Raji (cell line): ENCODE data around the gene GPR162.

Experiments
- POLR2A ChIP-seq: IDR thresholded peaks from 2 replicates; pipeline ENCODE4 v1.6.1; 2011; ENCODE audit warnings: low read depth, low read length, control low read depth; ENCODE audit not compliant: insufficient read depth

The GPR162 gene, protein sequence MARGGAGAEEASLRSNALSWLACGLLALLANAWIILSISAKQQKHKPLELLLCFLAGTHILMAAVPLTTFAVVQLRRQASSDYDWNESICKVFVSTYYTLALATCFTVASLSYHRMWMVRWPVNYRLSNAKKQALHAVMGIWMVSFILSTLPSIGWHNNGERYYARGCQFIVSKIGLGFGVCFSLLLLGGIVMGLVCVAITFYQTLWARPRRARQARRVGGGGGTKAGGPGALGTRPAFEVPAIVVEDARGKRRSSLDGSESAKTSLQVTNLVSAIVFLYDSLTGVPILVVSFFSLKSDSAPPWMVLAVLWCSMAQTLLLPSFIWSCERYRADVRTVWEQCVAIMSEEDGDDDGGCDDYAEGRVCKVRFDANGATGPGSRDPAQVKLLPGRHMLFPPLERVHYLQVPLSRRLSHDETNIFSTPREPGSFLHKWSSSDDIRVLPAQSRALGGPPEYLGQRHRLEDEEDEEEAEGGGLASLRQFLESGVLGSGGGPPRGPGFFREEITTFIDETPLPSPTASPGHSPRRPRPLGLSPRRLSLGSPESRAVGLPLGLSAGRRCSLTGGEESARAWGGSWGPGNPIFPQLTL

DNA sequence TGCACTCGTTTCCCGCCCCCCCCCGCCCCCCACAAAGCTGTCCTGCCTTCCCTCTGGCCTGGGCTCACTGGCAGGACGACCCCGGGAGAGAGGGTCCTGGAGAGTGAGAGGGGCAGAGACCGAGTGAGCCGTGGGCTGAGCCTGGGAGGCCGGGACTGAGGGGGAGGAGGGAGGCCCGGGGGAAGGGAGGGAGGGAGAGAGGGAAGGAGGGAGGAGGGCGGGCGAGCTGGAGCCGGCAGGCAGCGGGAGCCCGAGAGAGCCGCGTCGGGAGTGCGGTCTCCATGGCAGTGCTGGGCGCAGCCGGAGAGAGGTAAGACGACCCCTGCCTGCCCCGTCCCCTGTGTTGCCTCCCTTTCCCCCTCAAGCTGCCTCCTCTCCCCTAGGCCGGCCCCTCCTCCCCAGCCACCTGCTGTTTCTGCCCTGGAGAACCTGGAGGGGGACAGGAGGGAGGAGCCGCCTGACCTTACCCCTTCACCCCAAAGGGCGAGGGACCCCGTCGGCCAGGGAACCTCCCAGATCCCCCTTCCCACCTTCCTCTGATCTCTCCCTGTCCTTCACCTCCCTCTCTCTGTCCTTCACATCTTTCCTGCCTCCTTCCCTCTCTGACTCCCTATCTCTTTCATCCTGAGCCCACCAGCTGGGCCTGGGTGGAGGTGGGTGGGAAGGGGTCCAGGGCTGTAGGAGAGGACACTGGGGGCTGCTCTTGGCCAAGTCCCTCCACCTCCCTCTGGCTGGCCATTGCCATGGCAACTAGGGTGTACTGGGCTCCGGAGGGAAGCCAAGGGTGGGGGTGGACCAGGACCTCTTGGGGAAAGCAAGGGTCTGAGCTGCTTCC lies at the start of gene GPR162:
GPR162 (plus strand) TSS at position 231 of the 835 bp plus-strand sequence. CDS start 2,078 bp downstream, outside the sequence.
- no peak for TF ChIP-seq POLR2A

DNA sequence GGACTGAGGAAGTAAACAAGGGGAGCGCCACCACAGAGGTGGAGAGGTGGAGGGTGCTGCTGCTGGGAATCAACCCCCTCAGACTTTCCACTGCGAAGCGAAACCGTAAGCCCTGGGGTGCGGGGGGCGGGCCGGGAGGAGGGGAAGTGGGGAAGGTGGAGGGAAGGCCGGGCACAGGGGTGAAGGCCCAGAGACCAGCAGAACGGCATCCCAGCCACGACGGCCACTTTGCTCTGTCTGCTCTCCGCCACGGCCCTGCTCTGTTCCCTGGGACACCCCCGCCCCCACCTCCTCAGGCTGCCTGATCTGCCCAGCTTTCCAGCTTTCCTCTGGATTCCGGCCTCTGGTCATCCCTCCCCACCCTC lies 49.3 kb upstream of the GPR162 start, which contains the start of gene LAG3:
LAG3 (plus strand) TSS at position 190 of the 365 bp plus-strand sequence. CDS start 333 bp downstream, outside the sequence.
- no peak for TF ChIP-seq POLR2A

DNA sequence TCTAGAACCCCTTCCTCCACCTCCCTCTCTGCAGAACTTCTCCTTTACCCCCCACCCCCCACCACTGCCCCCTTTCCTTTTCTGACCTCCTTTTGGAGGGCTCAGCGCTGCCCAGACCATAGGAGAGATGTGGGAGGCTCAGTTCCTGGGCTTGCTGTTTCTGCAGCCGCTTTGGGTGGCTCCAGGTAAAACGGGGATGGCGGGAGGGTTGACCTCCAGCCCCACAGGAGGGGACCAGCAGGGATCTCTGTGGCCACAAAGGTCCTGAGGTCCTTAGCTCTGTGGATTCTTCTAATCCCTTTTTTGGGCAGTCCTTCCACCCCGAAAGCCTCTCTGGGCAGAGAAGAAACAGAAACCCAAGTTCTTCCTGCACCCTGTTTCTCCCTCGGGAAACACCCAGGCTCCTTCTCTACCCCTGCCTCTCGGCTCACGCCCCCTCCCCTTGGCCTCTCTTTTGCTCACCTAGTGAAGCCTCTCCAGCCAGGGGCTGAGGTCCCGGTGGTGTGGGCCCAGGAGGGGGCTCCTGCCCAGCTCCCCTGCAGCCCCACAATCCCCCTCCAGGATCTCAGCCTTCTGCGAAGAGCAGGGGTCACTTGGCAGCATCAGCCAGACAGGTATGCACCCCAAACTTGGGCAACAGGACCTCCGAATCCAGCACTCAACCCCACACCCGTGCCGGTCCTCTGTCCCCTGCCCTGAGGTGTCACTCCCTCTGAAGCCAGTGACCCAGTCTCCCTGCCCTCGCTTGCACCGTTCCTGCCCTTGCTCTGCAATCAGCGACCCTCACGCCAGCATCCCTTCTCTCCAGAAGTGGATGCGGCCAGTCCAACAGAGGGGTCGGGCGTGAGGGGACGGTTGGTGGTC lies 48.7 kb upstream of the GPR162 start:
- no peak for TF ChIP-seq POLR2A

DNA sequence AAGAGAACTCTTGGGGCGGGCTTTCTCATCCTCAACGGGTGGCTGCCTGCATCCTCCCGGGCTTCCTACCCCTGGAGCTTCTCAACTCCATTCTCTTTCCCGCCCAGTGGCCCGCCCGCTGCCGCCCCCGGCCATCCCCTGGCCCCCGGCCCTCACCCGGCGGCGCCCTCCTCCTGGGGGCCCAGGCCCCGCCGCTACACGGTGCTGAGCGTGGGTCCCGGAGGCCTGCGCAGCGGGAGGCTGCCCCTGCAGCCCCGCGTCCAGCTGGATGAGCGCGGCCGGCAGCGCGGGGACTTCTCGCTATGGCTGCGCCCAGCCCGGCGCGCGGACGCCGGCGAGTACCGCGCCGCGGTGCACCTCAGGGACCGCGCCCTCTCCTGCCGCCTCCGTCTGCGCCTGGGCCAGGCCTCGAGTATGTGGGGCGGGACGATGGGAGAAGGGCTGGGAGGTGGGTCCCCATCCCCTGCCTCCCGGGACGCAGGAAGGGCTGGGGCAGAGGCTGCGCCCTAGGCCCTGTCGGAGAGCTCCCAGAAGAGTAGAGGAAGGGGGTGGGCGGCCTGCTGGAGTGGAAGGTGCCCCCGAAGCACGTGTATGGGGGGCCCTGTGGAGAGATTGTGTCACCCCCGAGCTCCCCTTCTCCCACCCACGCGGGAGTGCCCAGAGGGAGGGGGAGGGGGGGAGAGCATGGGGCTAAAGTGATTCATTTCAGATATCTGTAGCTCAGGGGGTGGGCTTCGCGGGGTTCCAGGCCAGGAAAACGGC lies 47.9 kb upstream of the GPR162 start:
- no peak for TF ChIP-seq POLR2A

DNA sequence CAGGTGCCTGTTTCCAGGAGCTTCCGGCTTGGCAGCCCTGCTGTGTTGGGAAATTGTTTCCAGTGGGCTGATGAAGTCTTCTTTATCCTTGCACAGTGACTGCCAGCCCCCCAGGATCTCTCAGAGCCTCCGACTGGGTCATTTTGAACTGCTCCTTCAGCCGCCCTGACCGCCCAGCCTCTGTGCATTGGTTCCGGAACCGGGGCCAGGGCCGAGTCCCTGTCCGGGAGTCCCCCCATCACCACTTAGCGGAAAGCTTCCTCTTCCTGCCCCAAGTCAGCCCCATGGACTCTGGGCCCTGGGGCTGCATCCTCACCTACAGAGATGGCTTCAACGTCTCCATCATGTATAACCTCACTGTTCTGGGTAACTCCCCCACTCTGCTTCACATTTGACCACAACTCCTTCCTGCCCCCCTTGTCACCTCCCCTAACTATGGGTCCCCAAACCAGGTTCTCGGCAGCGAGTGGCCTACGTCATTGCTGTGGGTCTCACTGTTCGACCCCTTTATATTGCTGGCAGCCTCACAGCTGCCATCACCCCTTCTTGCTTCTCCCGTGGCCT lies 47.0 kb upstream of the GPR162 start:
- no peak for TF ChIP-seq POLR2A

DNA sequence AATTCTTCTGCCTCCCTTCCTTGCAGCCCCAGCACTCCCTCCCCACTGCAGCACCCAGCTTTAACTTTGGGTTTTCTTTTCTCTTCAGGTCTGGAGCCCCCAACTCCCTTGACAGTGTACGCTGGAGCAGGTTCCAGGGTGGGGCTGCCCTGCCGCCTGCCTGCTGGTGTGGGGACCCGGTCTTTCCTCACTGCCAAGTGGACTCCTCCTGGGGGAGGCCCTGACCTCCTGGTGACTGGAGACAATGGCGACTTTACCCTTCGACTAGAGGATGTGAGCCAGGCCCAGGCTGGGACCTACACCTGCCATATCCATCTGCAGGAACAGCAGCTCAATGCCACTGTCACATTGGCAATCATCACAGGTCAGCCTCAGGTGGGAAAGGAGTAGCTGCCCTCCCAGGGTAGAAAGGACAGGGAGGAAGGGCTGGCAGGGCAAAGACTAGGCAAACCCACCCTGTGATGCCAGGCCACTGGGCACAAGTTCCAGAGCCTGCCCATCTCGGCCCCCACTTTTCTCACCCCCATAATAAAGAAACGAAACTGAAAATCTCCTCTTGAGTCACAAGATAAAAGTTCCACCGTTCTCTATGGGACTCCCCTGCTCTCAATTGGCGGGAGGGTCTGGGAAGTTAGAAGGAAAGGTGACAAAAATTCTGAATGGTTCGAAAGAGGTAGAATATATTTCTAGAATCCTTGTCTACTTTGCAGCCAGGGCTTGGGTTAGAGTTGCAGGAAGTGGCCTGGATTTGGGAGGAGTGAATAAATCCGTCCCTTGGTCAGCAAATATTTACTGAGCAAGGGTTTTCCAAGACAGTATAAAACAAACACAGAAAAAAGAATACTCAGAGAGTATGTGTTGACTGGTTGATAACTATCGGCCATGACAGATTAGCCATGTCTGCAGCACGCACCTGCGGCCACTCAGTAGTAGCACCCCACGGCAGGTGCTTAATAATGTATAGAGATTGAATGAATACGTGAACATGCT lies 46.1 kb upstream of the GPR162 start:
- no peak for TF ChIP-seq POLR2A

DNA sequence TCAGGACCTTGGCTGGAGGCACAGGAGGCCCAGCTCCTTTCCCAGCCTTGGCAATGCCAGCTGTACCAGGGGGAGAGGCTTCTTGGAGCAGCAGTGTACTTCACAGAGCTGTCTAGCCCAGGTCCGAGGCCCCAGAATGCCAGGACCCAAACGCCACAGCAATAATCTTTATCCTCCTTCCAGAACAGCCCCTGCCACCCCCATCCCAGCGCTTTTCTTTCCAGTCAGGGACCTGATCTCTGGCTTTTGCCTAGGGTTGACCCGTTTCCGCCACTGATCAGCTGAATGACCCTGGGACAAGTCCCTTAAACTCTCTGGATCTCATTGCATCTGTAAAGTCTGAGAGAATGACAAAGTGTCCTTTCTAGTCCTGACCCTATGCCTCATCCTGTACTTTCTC lies 44.2 kb upstream of the GPR162 start:
- TF ChIP-seq POLR2A, result no peak

DNA sequence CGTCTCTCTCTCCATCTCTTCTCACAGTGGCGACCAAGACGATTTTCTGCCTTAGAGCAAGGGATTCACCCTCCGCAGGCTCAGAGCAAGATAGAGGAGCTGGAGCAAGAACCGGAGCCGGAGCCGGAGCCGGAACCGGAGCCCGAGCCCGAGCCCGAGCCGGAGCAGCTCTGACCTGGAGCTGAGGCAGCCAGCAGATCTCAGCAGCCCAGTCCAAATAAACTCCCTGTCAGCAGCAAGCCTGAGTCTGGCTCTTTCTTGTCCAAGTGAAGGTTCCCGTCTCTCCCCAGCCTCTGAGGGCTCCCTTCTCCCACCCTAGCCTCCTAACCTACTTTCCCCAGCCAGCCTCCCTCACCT lies 43.4 kb upstream of the GPR162 start:
- no peak for TF ChIP-seq POLR2A

DNA sequence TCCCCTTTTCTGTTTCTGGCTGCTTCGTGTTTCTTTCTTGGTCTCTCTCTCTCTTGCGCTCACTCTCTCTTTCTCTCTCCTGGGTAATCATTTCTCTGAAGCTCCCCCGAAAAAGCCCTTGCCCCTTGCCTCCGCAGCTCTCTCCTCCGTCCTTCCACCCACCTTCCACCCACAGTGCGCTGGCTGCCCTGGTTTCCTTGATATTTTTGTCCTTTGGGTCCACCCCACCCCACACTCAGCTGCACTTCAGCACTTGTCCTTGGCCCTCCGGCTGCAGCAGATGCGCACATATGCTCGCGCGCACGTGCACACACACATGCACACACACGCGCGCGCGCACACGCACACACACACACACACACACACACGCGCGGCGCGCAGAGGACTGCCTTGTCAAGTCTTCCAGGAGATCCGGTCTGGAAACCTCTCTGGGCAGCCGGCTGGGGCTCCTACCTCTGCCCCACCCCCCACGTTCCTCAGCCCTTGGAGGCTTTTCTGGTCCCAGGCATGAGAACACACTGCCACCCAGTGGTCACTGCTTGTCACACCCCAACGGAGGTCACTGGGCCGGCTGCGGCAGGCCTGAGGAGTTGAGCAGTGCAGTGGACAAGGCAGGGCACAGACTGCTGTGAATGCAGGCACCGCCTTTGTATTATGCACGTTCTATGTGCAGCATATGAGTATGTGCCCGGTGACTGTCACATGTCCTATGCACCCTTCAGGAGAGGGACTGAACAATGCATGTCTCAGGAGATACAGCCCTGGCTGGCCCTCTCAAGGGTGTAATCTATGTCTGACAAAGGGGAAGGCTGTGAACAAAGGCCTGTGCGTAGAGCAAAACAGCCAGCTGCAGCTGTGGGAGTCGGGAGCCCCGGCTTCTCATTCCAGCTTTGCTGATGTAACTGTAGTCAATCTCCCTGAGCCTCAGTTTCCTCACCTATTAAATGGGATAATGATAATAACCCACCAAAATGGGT lies 42.8 kb upstream of the GPR162 start:
- TF ChIP-seq POLR2A, result peak; percentile 63

DNA sequence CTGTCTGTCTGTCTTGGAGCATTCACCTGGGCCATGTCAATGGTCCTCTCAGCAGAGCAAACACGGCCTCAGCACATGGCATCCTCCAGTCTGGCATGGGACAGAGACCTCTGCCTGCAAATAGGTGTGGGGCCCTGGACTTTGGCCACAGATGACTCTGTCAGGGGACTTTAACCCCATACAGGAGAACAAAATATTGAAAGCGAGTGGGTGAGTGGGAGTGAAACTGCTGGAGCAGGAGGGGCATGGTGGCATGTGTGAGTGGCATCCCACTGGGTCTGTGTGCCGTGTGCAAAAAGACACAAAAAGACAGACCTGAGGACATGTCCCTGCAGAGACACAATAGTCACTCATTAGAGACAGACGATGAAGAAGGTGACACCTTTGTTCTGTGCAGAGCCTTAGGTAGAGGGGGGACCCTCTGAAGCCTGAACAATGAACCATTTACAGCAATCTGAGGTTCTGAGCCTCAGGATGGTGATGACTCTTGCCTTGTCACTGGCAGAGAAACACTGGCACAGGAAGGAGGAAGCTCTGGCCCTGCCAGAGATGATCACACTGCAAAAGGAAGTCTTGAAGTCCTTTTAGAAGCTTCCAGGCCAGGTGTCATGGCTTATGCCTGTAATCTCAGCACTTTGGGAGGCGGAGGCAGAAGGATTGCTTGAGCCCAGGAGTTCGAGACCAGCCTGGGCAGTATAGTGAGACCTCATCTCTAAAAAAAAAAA lies 41.8 kb upstream of the GPR162 start:
- no peak for TF ChIP-seq POLR2A

DNA sequence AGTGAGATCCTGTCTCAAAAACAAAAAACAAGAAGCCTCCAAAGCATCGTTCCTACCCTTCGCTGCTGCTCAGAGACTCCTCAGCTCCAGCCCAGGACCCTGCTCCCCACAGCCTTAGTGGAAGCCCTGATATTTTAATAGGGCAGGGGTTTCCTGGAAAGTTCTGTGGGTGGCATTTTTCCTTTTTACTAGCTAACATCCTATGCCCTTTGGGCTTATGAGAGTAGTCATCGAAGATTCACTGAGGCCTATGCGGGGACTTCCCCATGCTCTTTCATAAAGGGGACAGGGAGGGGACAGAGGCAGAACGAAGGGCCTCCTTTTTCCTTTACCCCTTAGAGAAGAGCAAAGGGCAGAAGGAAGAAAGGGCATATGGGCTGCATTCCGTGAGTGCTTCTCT lies 41.0 kb upstream of the GPR162 start:
- TF ChIP-seq POLR2A, result no peak
